NCI-H146 treated with DMSO at 0.1 percent for 48 hours (cell line): ENCODE measurements around the gene EXPH5.
"Not testable (repeated sequence)": the region's sequence is repeated elsewhere in the genome, so short reads cannot be mapped to it uniquely, and the experiment has no call there.

Source experiments
- DNase-seq: peaks from one replicate; lab custom pipeline; 2025; ENCODE audit not compliant: unreplicated experiment; lab: John Stamatoyannopoulos, UW

The EXPH5 gene

DNA sequence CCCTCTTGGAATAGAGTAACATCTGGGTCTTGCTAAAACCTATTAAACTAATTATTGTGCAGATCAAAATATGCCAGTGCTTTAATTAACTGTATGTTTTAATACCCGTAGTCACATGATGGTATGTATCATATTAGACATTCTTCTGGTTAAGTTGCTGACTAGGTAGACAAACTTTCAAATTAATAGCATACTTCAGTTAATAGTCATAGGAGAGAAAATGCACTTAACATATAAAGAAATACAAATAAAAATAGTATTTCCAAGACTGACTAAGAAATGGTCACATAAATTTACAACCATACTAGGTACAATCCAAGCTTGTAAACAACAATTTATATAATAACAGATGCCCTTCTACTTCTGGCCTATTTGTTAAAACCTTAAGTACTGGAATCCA is 7.6 kb upstream of the EXPH5 start:
- DNase-seq, result no peak

DNA sequence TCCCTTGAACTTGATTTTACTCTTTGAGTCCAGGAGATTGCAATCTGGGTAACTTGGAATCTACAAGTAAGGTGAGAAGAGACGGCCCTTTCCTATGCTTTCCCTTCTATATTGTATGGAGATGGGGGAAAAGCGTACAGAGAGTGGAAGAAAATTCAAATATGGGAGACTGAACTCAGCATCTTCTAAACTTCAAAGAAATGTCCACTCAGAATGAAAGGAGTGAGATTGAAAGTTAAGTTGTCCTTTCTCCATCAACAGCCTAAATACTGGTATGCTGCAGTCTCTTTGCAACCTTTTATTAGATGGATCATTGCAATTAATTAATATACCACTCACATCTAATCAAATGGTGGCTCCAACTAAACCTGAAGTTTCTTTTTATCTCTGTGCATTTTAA is 6.4 kb upstream of the EXPH5 start:
- no peak for DNase-seq

DNA sequence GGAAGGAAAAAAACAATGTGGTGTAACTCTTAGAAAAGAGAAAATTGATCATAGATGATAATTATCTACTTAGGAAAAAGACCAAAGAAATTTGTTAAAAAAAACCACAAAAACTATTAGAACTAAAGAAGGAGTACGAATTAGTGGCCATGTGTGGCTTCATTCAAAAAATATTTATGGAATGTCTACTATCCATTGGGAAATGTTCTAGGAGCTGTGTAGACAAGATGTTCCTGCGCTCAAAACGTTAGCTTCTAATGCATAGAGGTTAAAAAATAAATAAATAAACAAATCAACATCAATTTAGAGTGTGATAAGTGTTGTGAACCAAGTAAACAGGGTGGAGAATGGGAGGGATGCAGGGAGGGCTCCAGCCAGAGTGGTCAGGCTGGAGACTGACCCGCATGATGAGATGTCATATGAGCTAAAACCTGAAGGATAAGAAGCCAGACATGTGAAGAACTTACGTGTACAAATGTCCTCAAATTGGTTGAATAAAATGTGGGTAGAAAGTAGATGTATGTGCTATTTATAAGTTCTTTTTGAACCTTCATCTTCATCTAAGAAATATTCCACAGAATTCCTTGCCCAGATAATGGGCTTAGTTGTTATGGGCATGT is 4.3 kb upstream of the EXPH5 start:
- DNase-seq, result no peak

DNA sequence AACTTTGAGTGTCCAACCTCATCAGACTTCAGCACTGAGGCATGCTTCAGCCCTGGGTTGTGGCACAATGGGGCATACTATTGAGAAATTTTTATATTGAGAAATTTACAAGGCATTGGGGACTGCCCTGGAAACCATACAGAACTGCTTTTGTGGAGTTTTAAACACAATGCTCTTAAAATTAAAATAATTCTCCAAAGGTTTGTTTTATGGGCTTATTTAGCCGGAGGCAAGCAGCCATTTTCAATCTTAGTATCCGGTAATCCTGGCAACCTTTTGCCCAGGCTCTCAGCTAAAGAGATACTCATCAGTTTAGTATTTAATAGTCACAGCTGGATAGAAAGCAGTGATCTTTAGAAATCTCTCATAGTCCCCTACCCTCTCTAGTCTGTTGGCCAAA is 3.1 kb upstream of the EXPH5 start:
- DNase-seq, result no peak

DNA sequence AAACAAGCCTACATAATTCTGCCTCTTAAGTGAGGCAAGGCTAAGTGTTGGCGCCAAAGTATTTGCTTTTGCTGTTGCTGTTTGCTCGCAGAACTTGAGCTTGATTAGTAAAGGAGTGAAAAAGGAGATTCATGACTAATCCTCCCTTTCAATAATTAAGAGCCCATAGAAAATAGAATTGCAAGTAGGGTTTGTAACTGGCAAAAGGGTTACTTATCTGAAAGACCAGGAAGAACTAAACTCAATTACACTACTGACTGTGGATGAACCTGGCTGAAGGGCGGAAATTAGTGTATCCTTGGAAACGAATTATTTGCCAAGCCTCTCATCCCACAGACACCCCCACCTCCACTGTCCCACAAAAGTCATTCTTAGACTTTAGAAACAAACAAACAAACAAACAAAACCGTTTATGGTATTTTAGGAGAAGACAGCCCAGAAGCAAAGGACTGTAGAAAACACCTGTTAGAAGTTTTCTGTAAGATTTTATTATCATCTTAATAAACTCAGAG is 411 bp upstream of the EXPH5 start:
- no peak for DNase-seq

DNA sequence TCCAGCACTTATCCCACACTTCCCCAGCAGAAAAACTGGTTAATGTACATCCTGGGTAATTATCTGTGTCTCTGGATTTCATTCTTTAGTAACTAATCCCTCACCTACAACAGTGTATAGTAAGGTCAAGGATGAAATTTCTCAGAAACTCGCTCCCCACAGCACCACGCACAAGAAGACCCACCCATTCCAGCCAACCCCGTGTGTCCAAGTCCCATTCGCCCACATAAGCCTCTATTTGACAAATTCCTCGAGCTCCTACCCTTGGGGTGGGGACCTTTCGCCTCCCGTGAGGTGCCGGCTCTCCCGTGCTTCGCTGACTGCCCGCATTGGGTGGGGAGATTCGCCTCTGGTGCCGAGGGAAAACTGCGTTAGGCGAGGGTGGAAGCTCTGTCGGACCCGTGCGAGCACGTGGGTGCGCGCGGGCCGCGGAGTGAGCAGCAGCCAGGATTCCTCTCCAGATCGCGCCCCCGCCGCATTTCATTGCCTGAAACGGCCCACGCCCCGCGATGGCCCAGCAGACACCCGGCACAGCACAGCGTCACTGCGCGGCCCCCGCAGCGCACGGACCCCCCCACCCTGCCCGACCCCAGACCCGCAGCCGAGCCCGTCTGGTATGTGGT is 866 bp downstream of the EXPH5 start:
- DNase-seq, result no peak

DNA sequence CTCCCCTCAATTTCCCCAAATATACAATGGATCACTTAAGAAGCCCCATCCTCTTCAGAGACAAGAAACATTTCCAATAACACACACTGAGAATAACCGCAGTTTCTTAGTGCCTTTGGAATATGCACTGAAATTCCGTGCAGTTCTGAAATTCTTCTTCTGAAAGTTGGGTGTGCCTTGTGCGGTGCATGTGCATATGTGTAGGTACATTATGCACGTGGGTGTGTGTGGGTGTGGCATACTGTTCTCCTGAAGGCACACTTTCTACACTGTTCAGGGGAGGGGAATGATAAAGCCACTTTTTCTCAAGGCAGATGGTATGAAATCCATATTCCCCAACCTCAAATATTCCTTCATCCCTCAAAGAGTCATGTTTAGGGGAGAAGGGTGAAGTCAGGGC is 1.7 kb downstream of the EXPH5 start:
- DNase-seq, result no peak

DNA sequence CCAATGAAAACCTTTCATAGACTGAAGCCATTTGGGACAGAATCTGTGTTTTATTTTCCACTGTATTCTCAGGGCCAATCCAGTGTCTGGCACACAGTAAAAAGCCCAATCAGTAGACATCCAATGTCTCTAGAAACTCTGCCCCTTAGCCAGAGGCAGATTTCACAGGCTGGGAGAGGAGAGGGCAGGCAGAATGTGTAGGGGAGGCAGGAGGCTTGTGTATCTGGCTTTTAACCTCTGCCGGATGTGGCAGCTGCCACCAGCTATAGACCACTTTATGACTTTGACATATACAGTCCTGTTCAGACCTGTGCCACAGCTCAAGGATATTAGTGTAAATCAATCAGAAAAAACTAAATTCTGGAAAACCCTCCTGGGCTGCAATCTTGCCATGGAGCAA is 4.4 kb downstream of the EXPH5 start:
- no peak for DNase-seq

DNA sequence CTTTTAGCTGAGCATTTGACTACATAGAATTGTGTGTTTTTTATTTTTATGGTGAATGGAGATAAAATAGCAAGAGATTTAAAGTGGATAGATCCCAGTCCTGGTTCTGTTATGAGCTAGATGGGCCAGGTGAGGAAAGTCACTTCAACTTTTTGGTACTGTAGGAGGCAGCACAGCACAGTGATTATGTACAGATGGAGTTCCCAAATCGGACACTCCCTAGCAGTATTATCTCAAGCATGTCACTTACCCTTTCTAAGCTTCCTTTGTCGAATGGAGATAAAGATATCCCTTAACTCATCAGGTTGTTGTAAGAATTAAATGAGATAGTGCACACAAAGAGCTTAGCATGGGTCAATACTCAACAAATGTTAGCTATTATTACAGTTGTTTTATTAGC is 5.3 kb downstream of the EXPH5 start:
- DNase-seq, result no peak

DNA sequence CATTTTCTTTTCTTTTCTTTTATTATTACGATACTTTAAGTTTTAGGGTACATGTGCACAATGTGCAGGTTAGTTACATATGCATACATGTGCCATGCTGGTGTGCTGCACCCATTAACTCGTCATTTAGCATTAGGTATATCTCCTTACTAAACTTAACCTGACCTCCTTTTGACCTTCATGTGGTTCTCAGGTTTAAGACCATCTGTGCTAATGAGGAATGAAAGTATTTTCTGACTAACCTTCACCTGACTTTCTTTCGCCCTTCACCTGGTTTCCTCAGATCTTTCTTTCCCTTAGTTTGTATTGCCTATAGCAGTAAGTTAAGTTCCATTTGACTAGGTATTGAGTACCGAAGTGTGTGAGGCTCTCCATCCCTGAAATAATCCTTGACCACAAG is 6.5 kb downstream of the EXPH5 start:
- DNase-seq, result no peak

DNA sequence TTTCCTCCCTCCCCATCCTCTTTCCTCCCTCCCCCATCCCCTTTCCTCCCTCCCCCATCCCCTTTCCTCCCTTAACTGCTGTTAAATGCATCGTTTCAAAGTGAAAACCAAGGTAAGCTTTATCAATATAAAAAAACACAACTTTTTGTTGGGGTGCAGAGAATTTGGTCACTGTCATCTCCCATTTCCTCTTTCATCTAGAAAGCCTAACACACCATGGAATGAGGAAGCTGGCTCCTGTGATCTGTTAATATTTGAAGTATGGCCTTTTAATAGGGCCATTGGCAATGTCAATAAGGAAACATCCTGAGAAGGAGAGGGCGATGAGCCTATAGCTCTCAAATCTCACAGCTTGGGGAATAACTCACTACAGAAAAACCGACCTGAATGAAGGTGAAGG is 7.0 kb downstream of the EXPH5 start:
- no peak for DNase-seq

DNA sequence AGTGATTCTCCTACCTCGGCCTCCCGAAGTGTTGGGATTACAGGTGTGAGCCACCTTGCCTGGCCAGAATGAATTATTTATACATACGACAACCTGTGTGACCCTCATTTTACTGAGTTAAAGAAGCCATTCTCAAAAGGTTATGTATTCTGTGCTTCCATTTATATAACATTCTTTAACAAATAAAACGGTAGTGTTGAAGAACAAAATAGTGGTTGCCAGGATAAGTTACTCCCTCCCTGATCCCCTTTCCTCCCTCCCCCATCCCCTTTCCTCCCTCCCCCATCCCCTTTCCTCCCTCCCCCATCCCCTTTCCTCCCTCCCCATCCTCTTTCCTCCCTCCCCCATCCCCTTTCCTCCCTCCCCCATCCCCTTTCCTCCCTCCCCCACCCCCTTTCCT is 7.4 kb downstream of the EXPH5 start:
- not testable (repeated sequence) for DNase-seq

DNA sequence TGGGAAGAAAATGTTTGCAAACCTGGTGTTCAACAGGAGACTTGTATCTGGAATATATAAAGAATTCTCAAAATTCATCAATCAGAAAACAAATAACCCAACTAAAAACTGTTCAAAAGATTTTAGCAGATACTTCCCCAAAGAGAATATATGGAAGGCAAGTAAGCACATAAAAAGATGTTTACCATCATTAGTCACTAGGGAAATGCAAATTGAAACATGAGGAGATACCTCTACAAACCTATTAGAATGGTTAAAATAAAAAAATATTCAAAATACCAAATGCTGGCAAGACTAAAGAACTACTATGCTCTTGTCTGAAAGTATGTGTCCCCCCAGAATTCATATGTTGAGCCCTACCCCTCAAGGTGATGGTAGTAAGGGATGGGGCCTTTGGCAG is 8.6 kb downstream of the EXPH5 start:
- DNase-seq, result no peak

DNA sequence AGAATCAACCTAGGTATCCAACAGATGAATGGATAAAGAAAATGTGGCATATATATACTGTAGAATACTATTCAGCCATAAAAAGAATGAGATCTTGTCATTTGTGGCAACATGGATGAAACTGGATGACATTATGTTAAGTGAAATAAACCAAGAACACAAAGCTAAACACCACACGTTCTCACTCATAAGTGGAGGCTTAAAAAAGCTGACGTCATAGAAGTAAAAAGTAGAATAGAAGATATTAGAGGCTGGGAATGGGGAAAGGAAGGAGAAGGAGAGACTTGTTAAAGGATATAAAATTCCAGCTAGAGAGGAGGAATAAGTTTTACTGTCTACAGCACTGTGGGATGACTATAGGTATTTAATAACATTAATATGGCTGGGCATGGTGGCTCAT is 12.9 kb downstream of the EXPH5 start:
- DNase-seq, result no peak

DNA sequence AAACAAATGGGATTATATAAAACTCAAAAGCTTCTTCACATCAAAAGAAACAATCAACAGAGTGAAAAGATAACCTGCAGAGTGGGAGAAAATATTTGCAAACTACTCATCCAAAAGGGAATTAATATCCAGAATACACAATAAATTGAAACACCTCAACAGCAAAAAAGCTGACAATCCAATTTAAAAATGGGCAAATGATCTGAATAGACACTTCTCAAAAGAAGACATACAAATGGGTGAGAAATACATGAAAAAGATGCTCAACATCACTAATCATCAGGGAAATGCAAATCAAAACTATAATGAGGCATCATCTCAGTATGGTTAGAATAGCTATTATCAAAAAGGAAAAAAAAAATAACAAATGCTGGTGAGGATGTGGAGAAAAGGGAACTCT is 13.5 kb downstream of the EXPH5 start:
- no peak for DNase-seq

DNA sequence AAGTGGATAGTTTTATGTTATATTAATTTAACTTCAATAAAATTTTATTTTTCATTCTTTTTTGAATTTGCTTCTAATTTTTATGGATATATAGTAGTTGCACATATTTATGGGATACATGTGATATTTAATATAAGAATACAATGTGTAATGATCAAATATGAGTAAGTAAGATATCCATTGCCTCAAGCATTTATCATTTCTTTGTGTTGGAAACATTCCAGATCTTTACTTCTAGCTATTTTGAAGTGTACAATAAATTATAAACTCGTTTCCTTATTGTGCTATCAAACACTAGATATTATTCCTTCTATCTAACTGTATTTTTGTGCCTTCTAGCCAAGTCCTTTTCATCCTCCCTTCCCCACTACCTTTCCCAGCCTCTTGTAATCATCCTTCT is 17.0 kb downstream of the EXPH5 start:
- no peak for DNase-seq

DNA sequence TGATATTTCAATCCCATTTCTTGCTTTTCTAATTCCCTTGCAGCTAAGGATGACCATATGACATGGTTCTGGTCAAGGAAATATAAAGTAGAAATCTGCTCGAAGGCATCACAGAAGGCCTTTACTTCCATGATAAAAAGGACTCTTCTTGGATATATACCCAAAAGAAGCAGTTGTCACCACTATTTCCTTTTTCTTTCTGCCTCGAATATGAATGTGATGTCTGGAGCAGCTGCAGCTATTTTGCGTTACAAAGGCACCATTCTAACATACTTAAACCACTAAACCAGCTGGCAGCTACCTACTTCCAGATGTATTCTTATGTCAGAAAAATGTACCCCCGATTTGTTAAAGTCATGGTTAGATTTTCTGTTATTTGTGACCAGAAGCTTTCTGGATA is 18.9 kb downstream of the EXPH5 start:
- no peak for DNase-seq

DNA sequence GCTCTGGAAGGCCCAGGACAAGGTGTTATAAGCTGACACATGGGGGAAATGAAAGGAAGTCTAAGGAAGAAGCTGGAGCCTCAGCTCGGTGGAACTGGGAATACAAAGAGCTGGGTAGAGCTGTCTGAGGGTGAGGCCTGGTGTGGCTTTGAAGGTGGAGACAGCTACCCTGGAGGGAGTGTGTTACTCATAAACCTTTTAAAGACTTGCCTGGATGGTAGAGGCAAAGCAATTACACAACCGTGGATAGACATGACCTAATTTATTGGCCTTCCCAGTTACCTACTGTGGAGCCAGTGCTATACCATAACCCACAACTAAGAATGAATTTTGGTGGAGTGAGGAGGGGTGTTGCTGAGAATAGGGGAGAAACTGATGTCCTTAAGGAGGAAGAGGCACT is 22.6 kb downstream of the EXPH5 start:
- DNase-seq, result no peak

DNA sequence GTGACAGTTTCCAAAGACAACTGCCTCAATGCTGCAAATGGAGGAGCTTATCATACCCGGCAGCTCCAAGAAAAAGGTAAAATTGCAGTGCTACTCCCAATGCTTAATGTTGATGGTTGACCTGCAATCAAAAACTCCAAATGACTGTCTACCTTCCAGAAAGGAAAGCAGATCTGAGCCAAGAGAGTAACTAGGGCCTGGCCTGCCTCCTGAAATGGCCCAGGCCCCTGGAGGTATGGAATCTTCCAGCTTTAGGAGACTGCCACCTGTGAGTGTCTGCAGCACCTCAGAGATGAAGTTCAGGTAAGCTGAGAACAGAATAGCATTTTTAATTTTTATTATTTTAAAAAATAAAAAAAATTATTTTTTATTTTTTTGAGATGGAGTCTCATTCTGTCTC is 23.7 kb downstream of the EXPH5 start:
- no peak for DNase-seq

DNA sequence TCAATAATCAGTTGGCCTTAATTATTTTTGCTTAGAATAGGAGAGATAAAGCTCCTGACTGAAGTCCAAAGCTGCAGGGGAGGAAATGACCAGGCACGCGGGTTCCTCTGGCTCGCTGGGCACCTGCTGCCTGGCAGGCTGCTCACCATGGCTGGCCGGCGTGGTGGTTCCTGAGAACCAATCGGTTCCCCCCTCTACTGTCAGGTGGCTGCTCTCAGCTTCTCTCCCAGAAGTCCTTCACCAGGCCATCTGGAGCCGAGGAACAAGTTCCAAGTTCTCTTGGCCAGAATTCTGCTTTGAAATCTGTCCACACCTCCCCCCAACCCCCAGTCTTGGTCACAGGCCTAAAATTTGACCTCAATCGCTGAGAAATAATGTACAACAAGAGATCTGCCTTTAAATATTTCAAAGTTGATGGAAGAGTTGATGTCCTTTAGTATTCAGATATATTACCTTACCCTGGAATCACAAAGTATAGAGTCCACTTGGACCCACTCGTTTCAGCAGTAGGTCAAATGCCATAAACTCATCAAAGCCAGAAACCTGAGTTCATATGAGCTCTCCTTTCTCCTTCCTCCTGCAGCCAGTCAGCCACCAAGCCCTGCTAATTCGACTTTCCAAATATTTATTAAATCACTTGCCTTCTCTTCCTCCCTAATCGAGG is 25.2 kb downstream of the EXPH5 start:
- DNase-seq, result no peak

DNA sequence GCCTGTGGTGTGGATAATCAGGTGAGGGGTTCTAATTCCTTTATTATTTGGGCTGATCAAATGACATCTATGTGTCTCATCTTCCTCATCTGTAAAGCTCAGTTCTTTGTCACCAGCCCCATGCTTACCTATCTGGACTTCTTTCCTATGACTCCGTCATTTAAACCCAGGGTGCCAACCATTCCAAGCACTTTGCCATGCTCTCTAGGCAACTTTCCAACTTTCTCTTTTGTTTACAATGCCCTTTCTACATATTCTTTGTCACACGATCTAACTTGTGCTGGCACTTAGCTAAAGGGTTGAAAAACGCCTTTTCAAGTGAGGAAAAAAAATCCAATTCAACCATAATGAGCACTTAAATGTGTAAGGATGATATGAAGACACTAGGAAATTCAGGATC is 27.9 kb downstream of the EXPH5 start:
- DNase-seq, result no peak

DNA sequence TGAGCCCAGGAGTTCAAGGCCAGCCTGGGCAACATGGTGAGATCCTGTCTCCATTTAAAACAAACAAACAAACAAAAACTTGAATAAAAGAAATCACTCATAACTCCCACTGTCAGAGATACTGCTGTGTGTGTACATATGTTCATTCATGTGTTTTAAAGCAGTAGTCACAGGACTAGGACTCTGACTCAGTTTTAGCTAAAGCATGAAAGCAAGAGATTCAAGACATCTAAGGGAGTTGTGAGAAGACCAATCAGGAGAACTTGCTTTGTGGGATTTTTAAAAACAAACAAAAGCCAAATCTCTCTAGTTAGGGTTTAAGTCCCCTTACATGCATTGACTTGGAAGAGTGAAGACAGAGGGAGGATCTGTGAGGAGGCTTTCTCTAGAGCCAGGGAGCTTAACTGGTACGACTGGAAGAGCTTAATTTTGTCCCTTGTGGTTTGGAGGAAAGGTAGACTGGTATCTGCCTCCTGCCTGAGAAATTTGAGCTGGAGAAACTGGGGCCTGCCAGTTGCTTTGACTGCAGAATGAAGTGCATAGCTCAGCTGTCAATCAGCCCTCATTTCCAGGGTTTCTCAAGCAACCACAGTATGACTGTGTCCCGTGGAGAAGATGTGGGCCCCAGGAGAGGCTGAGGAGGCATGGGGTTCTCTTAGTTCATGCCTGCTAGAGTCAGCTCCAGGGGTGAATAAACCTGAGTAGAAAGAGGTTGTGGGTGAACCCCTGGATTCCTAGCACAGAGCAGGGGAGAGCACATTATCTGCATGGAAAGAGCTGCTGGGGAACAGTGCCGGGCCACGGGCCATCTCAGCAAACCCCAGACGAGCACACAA is 30.6 kb downstream of the EXPH5 start:
- DNase-seq, result no peak
